HepG2 (cell line): ENCODE results near the gene RIPOR1. TPM values are rescaled to one million over a fixed set of nuclear protein-coding genes. Genes with fewer than 3 reads are reported as not detected.
A peak's percentile ranks its signal among the peaks of the same experiment; 100 is the strongest.

Source experiments
- AGO2 ChIP-seq: fragments of 200-400 bp; formaldehyde crosslinking; optimal IDR thresholded peaks from 2 replicates; pipeline ENCODE3; 2017; ENCODE audit warnings: mild to moderate bottlenecking, low read depth, low read length, moderate library complexity
- CCAR2 ChIP-seq: fragments of 200-400 bp; formaldehyde crosslinking; optimal IDR thresholded peaks from 2 replicates; pipeline ENCODE3; 2018; ENCODE audit warnings: low read depth, mild to moderate bottlenecking, low read length, moderate library complexity
- DNMT3B ChIP-seq: conservative IDR thresholded peaks from 2 replicates; pipeline ENCODE4 v1.6.1; 2016; ENCODE audit warnings: missing biosample characterization, control low read depth
- GABPB1 ChIP-seq: IDR thresholded peaks from 2 replicates; pipeline ENCODE4 v1.6.1; 2016; ENCODE audit warnings: mild to moderate bottlenecking, missing genetic modification reagents, moderate library complexity, missing compliant biosample characterization
- GATAD2A ChIP-seq: IDR thresholded peaks from 2 replicates; pipeline ENCODE4 v1.6.1; 2016
- HIVEP1 ChIP-seq: sonication (generic); formaldehyde crosslinking; IDR thresholded peaks from 2 replicates; pipeline ENCODE4 v1.4.0; 2020; ENCODE audit warnings: mild to moderate bottlenecking, missing genetic modification reagents
- KMT2A ChIP-seq: sonication (generic); formaldehyde crosslinking; IDR thresholded peaks from 2 replicates; pipeline ENCODE4 v1.4.0; 2020; ENCODE audit warnings: missing genetic modification reagents
- MAZ ChIP-seq, 2 experiments: sonication (generic) in 1 of 2; formaldehyde crosslinking in 1 of 2; IDR thresholded peaks; 2 replicates each; pipeline versions ENCODE4 v1.5.0 to v1.6.1; 2012 to 2020; ENCODE audit warnings: low read depth in 2 of 2, mild to moderate bottlenecking in 2 of 2, borderline replicate concordance in 1 of 2, improper control_type of control experiment in 1 of 2, low read length in 1 of 2, missing genetic modification reagents in 1 of 2, moderate library complexity in 1 of 2
- NFE2L2 ChIP-seq: fragments of 150-350 bp; IDR thresholded peaks from 2 replicates; pipeline ENCODE4 v1.6.1; 2014; ENCODE audit warnings: low read length
- ZFP82 ChIP-seq: sonication (generic); formaldehyde crosslinking; IDR thresholded peaks from 2 replicates; pipeline ENCODE4 v1.5.1; 2020; ENCODE audit warnings: mild to moderate bottlenecking, missing genetic modification reagents, borderline replicate concordance
- ZFY ChIP-seq: sonication (generic); formaldehyde crosslinking; IDR thresholded peaks from 2 replicates; pipeline ENCODE4 v1.4.0; 2020; ENCODE audit warnings: missing genetic modification reagents
- ZMYM4 ChIP-seq: sonication (generic); formaldehyde crosslinking; IDR thresholded peaks from 2 replicates; pipeline ENCODE4 v1.8.1; 2023; ENCODE audit warnings: mild to moderate bottlenecking, missing genetic modification reagents
- ZNF510 ChIP-seq: sonication (generic); formaldehyde crosslinking; IDR thresholded peaks from 2 replicates; pipeline ENCODE4 v1.4.0; 2020; ENCODE audit warnings: low read depth, mild to moderate bottlenecking, missing genetic modification reagents
- ZNF589 ChIP-seq: sonication (generic); formaldehyde crosslinking; conservative IDR thresholded peaks from 2 replicates; pipeline ENCODE4 v1.8.0; 2022; ENCODE audit warnings: mild to moderate bottlenecking, moderate library complexity, missing genetic modification reagents
- ZNF629 ChIP-seq: sonication (generic); formaldehyde crosslinking; conservative IDR thresholded peaks from 2 replicates; pipeline ENCODE4 v1.5.0; 2020; ENCODE audit warnings: missing genetic modification reagents
- ZNF883 ChIP-seq: sonication (generic); formaldehyde crosslinking; IDR thresholded peaks from 2 replicates; pipeline ENCODE4 v1.5.1; 2020; ENCODE audit warnings: mild to moderate bottlenecking, missing genetic modification reagents; ENCODE audit errors: not compliant biosample characterization
- polyA plus RNA-seq, 8 experiments: library from polyadenylated mRNA; depleted of rRNA in 3 of 8; stranded (reverse) in 7 of 8; unstranded in 1 of 8; fragments of >200 nt; fragmentation: Illumina TruSeq in 4 of 8; extraction: Trizol in 4 of 8; gene quantifications; 2 replicates each; pipeline versions ENCODE4 v1.2.1 to v1.2.3, GENCODE V29; 2011 to 2016; ENCODE audit warnings: low read depth in 4 of 8, missing spikeins in 1 of 8, mixed read lengths in 1 of 8; ENCODE audit not compliant: insufficient read depth in 1 of 8
- total RNA-seq, 5 experiments: library from RNA; depleted of rRNA; stranded (reverse); fragments of >200 nt; fragmentation: Illumina TruSeq; extraction: Trizol; gene quantifications; 2 replicates each; pipeline ENCODE4 v1.2.3, GENCODE V29; 2016; ENCODE audit warnings: low read depth in 1 of 5
- TF ChIP-seq, protein P1 (sequence below): sonication (generic); formaldehyde crosslinking; IDR thresholded peaks from 2 replicates; pipeline ENCODE4 v1.8.1; 2023; ENCODE audit warnings: mild to moderate bottlenecking, missing genetic modification reagents
- TF ChIP-seq, protein P2 (sequence below): sonication (generic); formaldehyde crosslinking; IDR thresholded peaks from 2 replicates; pipeline ENCODE4 v1.5.0; 2020; ENCODE audit warnings: mild to moderate bottlenecking, missing genetic modification reagents, borderline replicate concordance
- TF ChIP-seq, protein P3 (sequence below): IDR thresholded peaks from 2 replicates; pipeline ENCODE4 v1.6.1; 2012; ENCODE audit warnings: low read depth, low read length, improper control_type of control experiment
- TF ChIP-seq, protein P4 (sequence below): IDR thresholded peaks from 2 replicates; pipeline ENCODE4 v1.6.1; 2016; ENCODE audit warnings: mild to moderate bottlenecking

RIPOR1 gene
- total and polyA plus RNA-seq, 2 of the 13 experiments (the other 11 are each of a cell fraction or from before 2014, with no cell fraction given) = 4.6 to 8.1 TPM

DNA sequence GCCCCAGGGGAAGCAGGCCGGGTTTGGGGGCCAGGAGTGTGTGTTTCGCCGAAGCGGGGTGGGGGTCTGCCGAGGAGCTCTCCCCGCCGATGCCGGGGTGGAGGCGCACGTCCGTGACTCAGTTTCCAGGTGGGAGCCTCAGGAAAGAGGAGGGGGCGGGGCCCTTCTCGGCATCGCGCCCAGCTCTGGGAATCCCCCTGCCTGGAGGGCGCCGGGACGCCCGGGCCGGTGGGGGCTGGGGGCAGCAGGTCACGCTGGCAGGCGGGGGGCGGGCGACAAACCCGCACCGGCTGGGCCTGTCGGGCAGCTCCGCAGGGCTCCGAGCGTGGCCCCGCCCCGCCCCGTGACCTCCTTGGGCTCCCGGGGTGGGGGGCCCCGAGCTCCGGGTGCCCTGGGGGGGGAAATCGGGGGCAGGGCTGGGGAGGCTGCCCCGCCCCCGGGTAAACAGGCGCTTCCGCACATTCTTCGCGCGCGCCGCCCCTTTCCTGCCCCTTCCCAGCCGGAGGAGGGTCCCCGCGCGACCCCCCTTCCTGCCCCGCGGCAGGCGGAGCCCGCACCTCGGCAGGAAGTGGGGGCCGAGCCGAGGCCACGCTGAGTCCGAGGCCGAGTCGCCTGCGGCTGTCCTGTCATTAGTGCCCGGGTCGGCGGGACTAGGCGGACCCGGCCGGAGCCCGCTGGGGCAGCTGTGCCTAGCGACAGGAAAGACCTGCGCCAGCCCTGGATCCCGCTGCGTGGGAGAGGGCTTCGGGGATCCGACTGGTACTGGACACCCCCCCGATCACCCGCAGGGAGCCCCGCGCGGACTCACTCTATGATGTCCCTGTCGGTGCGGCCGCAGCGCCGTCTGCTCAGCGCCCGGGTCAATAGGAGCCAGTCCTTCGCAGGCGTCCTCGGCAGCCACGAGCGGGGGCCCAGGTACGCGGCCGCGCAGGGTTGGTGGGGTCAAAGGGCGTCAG is 9.3 kb downstream of the RIPOR1 start (continued):
- TF ChIP-seq ZMYM4 (CRISPR knock-in tag) = no peak
- TF ChIP-seq DNMT3B = no peak
- TF ChIP-seq ZNF629 (CRISPR knock-in tag) = no peak
- no peak for TF ChIP-seq GATAD2A (CRISPR knock-in tag)
- TF ChIP-seq ZNF883 (CRISPR knock-in tag) = no peak
- TF ChIP-seq ZFP82 = no peak
- no peak for TF ChIP-seq KMT2A (CRISPR knock-in tag)
- TF ChIP-seq, protein P1, sequence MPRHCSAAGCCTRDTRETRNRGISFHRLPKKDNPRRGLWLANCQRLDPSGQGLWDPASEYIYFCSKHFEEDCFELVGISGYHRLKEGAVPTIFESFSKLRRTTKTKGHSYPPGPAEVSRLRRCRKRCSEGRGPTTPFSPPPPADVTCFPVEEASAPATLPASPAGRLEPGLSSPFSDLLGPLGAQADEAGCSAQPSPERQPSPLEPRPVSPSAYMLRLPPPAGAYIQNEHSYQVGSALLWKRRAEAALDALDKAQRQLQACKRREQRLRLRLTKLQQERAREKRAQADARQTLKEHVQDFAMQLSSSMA (CRISPR knock-in tag) = no peak
- no peak for TF ChIP-seq ZNF510 (CRISPR knock-in tag)
- peak; percentile 90 for TF ChIP-seq AGO2
- TF ChIP-seq, protein P2, sequence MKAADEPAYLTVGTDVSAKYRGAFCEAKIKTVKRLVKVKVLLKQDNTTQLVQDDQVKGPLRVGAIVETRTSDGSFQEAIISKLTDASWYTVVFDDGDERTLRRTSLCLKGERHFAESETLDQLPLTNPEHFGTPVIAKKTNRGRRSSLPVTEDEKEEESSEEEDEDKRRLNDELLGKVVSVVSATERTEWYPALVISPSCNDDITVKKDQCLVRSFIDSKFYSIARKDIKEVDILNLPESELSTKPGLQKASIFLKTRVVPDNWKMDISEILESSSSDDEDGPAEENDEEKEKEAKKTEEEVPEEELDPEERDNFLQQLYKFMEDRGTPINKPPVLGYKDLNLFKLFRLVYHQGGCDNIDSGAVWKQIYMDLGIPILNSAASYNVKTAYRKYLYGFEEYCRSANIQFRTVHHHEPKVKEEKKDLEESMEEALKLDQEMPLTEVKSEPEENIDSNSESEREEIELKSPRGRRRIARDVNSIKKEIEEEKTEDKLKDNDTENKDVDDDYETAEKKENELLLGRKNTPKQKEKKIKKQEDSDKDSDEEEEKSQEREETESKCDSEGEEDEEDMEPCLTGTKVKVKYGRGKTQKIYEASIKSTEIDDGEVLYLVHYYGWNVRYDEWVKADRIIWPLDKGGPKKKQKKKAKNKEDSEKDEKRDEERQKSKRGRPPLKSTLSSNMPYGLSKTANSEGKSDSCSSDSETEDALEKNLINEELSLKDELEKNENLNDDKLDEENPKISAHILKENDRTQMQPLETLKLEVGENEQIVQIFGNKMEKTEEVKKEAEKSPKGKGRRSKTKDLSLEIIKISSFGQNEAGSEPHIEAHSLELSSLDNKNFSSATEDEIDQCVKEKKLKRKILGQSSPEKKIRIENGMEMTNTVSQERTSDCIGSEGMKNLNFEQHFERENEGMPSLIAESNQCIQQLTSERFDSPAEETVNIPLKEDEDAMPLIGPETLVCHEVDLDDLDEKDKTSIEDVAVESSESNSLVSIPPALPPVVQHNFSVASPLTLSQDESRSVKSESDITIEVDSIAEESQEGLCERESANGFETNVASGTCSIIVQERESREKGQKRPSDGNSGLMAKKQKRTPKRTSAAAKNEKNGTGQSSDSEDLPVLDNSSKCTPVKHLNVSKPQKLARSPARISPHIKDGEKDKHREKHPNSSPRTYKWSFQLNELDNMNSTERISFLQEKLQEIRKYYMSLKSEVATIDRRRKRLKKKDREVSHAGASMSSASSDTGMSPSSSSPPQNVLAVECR (CRISPR knock-in tag) = peak; percentile 27; the same call in 1 of the 2 replicates
- 0 out of 2 replicates have a peak, but pooled peaks have one; percentile 19 for TF ChIP-seq ZNF589 (CRISPR knock-in tag)
- peak; percentile 87 for TF ChIP-seq GABPB1 (CRISPR knock-in tag)
- TF ChIP-seq CCAR2 = no peak
- no peak for TF ChIP-seq HIVEP1 (CRISPR knock-in tag)
- TF ChIP-seq, protein P3, sequence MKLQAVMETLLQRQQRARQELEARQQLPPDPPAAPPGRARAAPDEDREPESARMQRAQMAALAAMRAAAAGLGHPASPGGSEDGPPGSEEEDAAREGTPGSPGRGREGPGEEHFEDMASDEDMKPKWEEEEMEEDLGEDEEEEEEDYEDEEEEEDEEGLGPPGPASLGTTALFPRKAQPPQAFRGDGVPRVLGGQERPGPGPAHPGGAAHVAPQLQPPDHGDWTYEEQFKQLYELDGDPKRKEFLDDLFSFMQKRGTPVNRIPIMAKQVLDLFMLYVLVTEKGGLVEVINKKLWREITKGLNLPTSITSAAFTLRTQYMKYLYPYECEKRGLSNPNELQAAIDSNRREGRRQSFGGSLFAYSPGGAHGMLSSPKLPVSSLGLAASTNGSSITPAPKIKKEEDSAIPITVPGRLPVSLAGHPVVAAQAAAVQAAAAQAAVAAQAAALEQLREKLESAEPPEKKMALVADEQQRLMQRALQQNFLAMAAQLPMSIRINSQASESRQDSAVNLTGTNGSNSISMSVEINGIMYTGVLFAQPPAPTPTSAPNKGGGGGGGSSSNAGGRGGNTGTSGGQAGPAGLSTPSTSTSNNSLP = no peak
- peak; percentile 67 for TF ChIP-seq ZFY
- TF ChIP-seq NFE2L2 = no peak
- TF ChIP-seq MAZ (IDR thresholded peaks at IDR 0.05; ENCODE audit: borderline replicate concordance, low read depth, low read length) = 0 out of 2 replicates have a peak, but pooled peaks have one; percentile 45
- TF ChIP-seq MAZ (CRISPR knock-in tag; IDR thresholded peaks at IDR 0.05; ENCODE audit: low read depth) = peak; percentile 68
- TF ChIP-seq, protein P4, sequence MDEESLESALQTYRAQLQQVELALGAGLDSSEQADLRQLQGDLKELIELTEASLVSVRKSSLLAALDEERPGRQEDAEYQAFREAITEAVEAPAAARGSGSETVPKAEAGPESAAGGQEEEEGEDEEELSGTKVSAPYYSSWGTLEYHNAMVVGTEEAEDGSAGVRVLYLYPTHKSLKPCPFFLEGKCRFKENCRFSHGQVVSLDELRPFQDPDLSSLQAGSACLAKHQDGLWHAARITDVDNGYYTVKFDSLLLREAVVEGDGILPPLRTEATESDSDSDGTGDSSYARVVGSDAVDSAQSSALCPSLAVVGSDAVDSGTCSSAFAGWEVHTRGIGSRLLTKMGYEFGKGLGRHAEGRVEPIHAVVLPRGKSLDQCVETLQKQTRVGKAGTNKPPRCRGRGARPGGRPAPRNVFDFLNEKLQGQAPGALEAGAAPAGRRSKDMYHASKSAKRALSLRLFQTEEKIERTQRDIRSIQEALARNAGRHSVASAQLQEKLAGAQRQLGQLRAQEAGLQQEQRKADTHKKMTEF = no peak; the same call in 1 of the 2 replicates
